Stimulated activated CD4-positive, alpha-beta T cell treated with anti-CD3 and anti-CD28 coated beads, Interleukin-12 subunit alpha, Interleukin-12 subunit beta, amount 100 ng/mL, for 48 hours (primary cell): ENCODE data around the gene PAX8.
"Not testable (repeated sequence)": the region's sequence is repeated elsewhere in the genome, so short reads cannot be mapped to it uniquely, and the experiment has no call there.

Source experiments
- DNase-seq, 3 donors: peaks; one replicate each; pipeline ENCODE4 v3.0.0-alpha.2; 2020; ENCODE audit warnings: low read depth in 2 of 3, low spot score in 1 of 3

The PAX8 gene

GRCh38 chr2:113278742-113279139 is at the start of gene PAX8:
Gene PAX8, minus strand, starts transcription at chr2:113278921. Its CDS starts 527 bp downstream, at chr2:113278394.
- DNase-seq: no peak

GRCh38 chr2:113328043-113328442 is 49.3 kb upstream of the PAX8 start:
- DNase-seq: no peak

- DNase-seq: not testable (repeated sequence)
Observed at GRCh38 chr2:113325161-113325731, 46.5 kb upstream of the PAX8 start.

- DNase-seq: peak; percentile 17 to 44 (median 39)
Observed at GRCh38 chr2:113324684-113325160, 46.0 kb upstream of the PAX8 start.

- DNase-seq: not testable (repeated sequence)
Observed at GRCh38 chr2:113323129-113323528, 44.4 kb upstream of the PAX8 start.

GRCh38 chr2:113320106-113320505 is 41.4 kb upstream of the PAX8 start:
- not testable (repeated sequence) for DNase-seq

GRCh38 chr2:113318941-113319340 is 40.2 kb upstream of the PAX8 start:
- not testable (repeated sequence) for DNase-seq

GRCh38 chr2:113316085-113316484 is 37.4 kb upstream of the PAX8 start:
- no peak for DNase-seq

GRCh38 chr2:113314663-113315062 is 35.9 kb upstream of the PAX8 start:
- DNase-seq: not testable (repeated sequence)

GRCh38 chr2:113314176-113314575 is 35.5 kb upstream of the PAX8 start:
- not testable (repeated sequence) for DNase-seq

GRCh38 chr2:113311781-113312180 is 33.1 kb upstream of the PAX8 start:
- not testable (repeated sequence) for DNase-seq

GRCh38 chr2:113311191-113311590 is 32.5 kb upstream of the PAX8 start:
- DNase-seq: not testable (repeated sequence)

GRCh38 chr2:113309655-113310387 is 31.1 kb upstream of the PAX8 start:
- no peak for DNase-seq

GRCh38 chr2:113308784-113309183 is 30.1 kb upstream of the PAX8 start:
- DNase-seq: not testable (repeated sequence)

- DNase-seq: not testable (repeated sequence)
Observed at GRCh38 chr2:113306207-113306606, 27.5 kb upstream of the PAX8 start.

- DNase-seq: not testable (repeated sequence)
Observed at GRCh38 chr2:113305749-113306148, 27.0 kb upstream of the PAX8 start.

- no peak for DNase-seq
Observed at GRCh38 chr2:113305146-113305545, 26.4 kb upstream of the PAX8 start.

- DNase-seq: no peak
Observed at GRCh38 chr2:113304702-113305101, 26.0 kb upstream of the PAX8 start.

- DNase-seq: not testable (repeated sequence)
Observed at GRCh38 chr2:113302216-113302980, 23.7 kb upstream of the PAX8 start.

- no peak for DNase-seq
Observed at GRCh38 chr2:113300281-113300680, 21.6 kb upstream of the PAX8 start.

- DNase-seq: no peak
Observed at GRCh38 chr2:113298176-113298575, 19.5 kb upstream of the PAX8 start.

GRCh38 chr2:113297590-113297989 is 18.9 kb upstream of the PAX8 start:
- peak; percentile 22 to 43 (median 33) for DNase-seq
